ENCODE data around the gene SYNC.

The SYNC gene

DNA sequence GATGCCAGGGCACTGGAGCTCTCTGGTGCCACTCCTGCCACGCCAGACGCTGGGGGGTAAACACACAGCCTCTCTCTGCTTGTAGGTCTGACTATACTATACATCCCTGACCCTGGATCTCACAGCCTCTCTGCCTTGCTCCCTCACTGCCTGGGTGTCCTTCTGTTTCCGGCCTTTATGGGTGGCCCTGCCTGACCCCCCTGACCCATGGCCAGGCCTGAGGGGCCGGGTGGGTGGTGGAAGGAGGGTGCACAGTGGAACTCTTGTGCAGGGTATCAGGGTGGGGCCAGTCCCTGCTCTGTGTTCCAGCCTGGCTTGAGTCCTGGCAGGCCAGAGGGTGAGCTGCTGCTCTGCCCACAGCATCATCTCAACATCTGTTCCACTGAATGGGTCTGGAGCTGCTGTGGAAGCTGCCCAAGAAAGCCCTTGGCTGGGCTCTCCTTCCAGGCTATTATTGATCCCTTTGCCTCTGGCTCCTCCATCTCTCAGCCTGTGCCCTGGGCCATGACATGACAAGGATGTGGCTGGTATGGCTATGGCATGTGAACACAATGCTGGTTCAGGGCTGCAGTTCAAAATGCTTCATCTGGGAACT is 17.2 kb upstream of the SYNC start:
- DNase-seq (ENCODE audit: low read depth): no peak
- no peak overlapping the region for H3K4me3 ChIP-seq (ENCODE audit: low read depth, low read length)
- TF ChIP-seq, protein P1, sequence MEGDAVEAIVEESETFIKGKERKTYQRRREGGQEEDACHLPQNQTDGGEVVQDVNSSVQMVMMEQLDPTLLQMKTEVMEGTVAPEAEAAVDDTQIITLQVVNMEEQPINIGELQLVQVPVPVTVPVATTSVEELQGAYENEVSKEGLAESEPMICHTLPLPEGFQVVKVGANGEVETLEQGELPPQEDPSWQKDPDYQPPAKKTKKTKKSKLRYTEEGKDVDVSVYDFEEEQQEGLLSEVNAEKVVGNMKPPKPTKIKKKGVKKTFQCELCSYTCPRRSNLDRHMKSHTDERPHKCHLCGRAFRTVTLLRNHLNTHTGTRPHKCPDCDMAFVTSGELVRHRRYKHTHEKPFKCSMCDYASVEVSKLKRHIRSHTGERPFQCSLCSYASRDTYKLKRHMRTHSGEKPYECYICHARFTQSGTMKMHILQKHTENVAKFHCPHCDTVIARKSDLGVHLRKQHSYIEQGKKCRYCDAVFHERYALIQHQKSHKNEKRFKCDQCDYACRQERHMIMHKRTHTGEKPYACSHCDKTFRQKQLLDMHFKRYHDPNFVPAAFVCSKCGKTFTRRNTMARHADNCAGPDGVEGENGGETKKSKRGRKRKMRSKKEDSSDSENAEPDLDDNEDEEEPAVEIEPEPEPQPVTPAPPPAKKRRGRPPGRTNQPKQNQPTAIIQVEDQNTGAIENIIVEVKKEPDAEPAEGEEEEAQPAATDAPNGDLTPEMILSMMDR (IDR thresholded peaks at IDR 0.05; ENCODE audit: low read depth, low read length, missing control alignments): no peak

DNA sequence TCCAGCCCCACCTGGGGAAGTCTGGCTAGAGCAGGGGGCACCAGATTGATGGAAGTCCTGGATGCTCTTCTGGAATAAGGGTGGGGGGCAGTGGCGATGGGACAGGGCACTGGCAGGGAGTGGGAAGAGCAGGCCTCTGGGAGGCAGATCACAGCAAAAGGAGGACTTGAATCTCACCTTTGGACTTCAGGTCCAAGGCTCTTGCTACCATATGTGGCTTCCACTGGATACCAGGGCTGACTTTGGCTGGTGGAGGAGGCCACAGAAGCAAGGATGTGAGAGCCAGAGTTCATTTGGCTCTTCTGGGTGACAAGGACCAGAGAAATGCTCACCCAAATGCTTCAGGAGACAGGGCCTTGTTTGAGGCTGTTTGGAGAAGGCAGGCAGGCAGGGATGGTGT is 16.0 kb upstream of the SYNC start:
- no peak for DNase-seq (ENCODE audit: low read depth)
- H3K4me3 ChIP-seq (ENCODE audit: low read depth, low read length): no peak overlapping the region
- TF ChIP-seq, protein P1 (IDR thresholded peaks at IDR 0.05; ENCODE audit: low read depth, low read length, missing control alignments): no peak

DNA sequence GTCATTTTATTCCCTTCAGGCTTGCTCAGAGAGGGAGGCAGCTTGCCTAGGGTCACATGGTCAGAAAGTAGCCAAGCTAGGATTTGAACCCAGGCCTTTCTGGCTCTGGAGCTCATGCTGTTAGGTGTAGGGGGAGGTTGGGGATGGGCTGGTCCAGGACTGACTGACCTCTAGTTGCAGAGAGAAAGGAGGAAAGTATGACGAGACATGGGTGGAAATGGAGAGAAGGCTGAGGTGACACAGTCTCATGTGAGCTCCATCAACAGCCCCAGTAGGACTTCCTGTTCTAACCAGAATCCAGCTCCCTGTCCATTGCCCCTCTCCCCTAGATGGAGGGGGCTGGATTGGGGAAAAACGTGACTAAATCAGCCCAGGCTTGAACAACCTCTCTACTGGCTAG is 15.5 kb upstream of the SYNC start:
- TF ChIP-seq, protein P1 (IDR thresholded peaks at IDR 0.05; ENCODE audit: low read depth, low read length, missing control alignments): no peak
- DNase-seq (ENCODE audit: low read depth): no peak
- H3K4me3 ChIP-seq (ENCODE audit: low read depth, low read length): no peak overlapping the region

DNA sequence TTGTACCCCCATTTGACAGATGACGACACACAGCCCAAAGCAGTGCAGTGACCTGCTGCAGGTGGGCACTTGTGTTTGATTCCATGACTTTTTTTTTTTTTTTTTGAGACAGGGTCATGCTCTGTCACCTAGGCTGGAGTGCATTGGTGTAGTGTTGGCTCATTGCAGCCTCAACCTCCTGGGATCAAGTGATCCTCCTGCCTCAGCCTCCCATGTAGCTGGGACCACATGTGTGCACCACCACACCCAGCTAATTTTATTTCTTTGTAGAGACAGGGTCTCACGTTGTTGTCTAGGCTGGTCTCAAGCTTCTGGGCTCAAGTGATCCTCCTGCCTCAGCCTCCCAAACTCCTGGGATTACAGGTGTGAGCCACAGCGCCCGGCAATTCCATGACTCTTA is 14.9 kb upstream of the SYNC start:
- TF ChIP-seq, protein P1 (IDR thresholded peaks at IDR 0.05; ENCODE audit: low read depth, low read length, missing control alignments): no peak
- no peak for DNase-seq (ENCODE audit: low read depth)
- no peak overlapping the region for H3K4me3 ChIP-seq (ENCODE audit: low read depth, low read length)

DNA sequence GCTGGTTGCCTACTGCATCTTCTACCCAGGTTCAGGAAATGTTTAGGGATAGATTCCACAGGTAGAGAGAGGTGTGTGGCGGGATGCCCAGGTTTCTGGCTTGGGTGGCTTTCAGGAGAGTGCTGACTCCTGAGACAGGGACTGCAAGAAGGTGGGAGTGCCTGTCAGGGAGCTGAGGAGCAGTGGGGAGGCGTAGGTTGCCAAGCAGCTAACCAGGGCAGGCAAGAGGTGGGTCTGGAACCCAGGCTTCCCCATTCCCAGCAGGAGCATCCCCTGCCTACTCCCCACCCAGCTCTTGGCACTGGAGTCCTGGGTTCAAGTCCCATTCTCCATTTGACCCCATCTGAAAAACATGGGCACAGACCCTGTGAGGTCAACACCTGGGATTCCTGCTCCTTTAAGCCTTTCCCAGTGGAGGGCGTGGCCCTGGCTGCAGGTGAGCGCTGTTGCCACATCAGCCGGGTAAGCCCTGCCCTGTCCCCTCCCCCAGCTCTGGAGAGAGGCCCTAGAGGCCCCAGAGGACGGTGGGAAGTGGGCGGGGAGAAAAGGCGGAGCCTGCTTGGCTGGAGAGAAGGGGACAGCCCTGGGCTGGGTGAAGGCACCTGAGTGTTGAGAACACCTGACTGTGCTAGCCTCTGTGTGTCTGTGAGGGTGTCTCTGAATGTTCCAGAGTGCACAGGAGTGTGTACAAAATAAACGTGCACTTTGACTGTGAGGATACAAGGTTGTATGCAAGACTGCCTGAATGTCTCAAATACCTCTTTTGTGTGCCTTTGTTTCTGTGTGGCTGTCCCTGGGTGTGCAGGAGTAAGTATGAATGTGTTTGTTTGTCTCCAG is 14.0 kb upstream of the SYNC start:
- DNase-seq (ENCODE audit: low read depth): peak; percentile 40
- TF ChIP-seq, protein P1 (IDR thresholded peaks at IDR 0.05; ENCODE audit: low read depth, low read length, missing control alignments): no peak
- H3K4me3 ChIP-seq (ENCODE audit: low read depth, low read length): no peak overlapping the region

DNA sequence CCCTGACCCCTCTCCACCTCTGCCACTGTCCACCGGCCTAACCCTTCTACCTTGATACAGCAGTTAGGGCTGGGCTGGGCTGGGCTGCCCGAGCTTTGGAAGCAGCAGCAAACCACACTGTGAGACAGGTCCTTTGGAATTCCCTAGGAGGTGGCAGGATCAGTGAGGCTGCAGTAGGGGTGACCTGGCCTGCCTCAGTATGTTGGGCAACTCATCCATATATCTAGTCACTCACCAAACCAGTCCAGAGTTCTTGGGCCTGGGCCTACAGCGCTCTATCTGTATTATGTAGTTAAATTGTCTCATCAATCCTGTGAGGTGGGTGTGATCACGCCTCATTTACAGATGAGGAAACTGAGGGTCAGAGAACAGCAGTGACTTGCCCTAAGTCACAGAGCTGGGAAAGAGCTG is 13.3 kb upstream of the SYNC start:
- DNase-seq (ENCODE audit: low read depth): no peak
- H3K4me3 ChIP-seq (ENCODE audit: low read depth, low read length): no peak overlapping the region
- TF ChIP-seq, protein P1 (IDR thresholded peaks at IDR 0.05; ENCODE audit: low read depth, low read length, missing control alignments): no peak
